Gastrocnemius medialis (tissue), 4 donors: ENCODE measurements around the gene IL27RA. TPM values are rescaled to one million over a fixed set of nuclear protein-coding genes. Genes with fewer than 3 reads are reported as not detected.

Experiments
- ATAC-seq, 2 donors: fragments of 150-250 bp; one replicate each; pipeline ENCODE4 v1.9.1; 2016
- DNase-seq, 2 donors: peaks; one replicate each; pipeline ENCODE4 v3.0.0-alpha.2; 2019
- H3K27ac ChIP-seq, 4 donors: fragments of 200-600 bp; sonication (generic); 1 replicate in 1 of 4; 2 replicates in 3 of 4; pipeline ENCODE4 v1.5.1; 2016 to 2018; ENCODE audit warnings: mild to moderate bottlenecking in 2 of 4, moderate library complexity in 1 of 4
- H3K27me3 ChIP-seq, 3 donors: fragments of 200-600 bp; sonication (generic) in 2 of 3; 1 replicate in 1 of 3; 2 replicates in 2 of 3; pipeline versions ENCODE4 v1.5.1 to v1.6.0; 2016 to 2019; ENCODE audit warnings: mild to moderate bottlenecking in 1 of 3, moderate library complexity in 1 of 3
- H3K36me3 ChIP-seq, 2 donors: fragments of 200-600 bp; sonication (generic) in 1 of 2; one replicate each; pipeline ENCODE4 v1.5.1; 2017 to 2018
- H3K4me1 ChIP-seq, 2 donors: fragments of 200-600 bp; sonication (generic) in 1 of 2; one replicate each; pipeline ENCODE4 v1.5.1; 2016 to 2017; ENCODE audit warnings: mild to moderate bottlenecking in 2 of 2
- H3K4me3 ChIP-seq, 4 donors: fragments of 200-600 bp; sonication (generic) in 3 of 4; 1 replicate in 1 of 4; 2 replicates in 3 of 4; pipeline ENCODE4 v1.5.1; 2016 to 2019; ENCODE audit warnings: mild to moderate bottlenecking in 2 of 4
- H3K9me3 ChIP-seq, 3 donors: fragments of 200-600 bp; sonication (generic) in 2 of 3; 1 replicate in 1 of 3; 2 replicates in 2 of 3; pipeline ENCODE4 v1.5.1; 2016 to 2019
- POLR2A ChIP-seq, 2 donors: fragments of 450-650 bp; IDR thresholded peaks; one replicate each; pipeline ENCODE4 v1.6.1; 2017; ENCODE audit warnings: antibody characterized with exemption in 2 of 2, mild to moderate bottlenecking in 2 of 2, moderate library complexity in 2 of 2
- in situ Hi-C, 4 donors: fragments of 200-750 bp; cut with MboI; loops; one replicate each; pipeline versions ENCODE4 v1.15.0 to v1.8.0; 2017; ENCODE audit warnings: low sequenced_read_pairs in 4 of 4
- intact Hi-C: fragments of 100-400 bp; cut with DNase I; formaldehyde crosslinking; loops from one replicate; pipeline ENCODE4 v1.15.1; 2023; ENCODE audit warnings: low total_unique reads
- total RNA-seq, 4 donors: library from RNA; depleted of rRNA; stranded (reverse); fragments of >200 nt; gene quantifications; one replicate each; pipeline versions ENCODE4 v1.1.0 to v1.2.3, GENCODE V29; 2016
- TF ChIP-seq, protein P1 (sequence below), 5 experiments: fragments of 450-650 bp in 3 of 5; fragments of 200-600 bp in 2 of 5; sonication (generic) in 2 of 5; IDR thresholded peaks in 4 of 5; conservative IDR thresholded peaks in 1 of 5; 1 replicate in 4 of 5; 2 replicates in 1 of 5; pipeline ENCODE4 v1.5.1; 2016 to 2019; ENCODE audit warnings: antibody characterized with exemption in 5 of 5, mild to moderate bottlenecking in 3 of 5, moderate library complexity in 3 of 5

IL27RA gene
- total RNA-seq, 4 donors from 2014 or later: 1.4 to 3.7 (median 2.0) TPM

DNA sequence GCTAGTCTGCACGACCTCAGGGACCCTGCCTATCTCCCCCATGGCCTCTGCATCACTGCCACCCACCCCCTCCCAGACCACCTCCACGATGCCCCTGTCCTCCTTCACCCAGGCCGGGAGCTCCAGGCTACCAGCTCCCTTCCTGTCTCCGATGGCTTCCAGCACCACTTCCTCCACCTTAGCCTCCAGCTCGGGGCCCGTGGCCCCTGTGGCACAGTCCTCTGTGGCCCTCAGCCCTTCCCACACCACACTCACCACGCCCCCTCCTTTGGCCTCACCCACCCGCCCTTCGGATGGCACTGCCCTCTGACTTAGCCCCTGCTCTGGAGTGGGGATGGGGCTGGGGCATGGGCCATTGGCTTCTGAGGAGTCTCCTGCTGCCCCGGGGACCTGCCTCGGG, 23.2 kb downstream of the IL27RA start:
- H3K27me3 ChIP-seq: peaks cover 20 to 34% (median 29%) of the 10 kb centered on the region in 3 donors
- no peak for DNase-seq
- H3K4me3 ChIP-seq: no peak overlapping the region
- no peak for ATAC-seq
- no peaks in the 10 kb centered on the region for H3K9me3 ChIP-seq
- no peak for TF ChIP-seq POLR2A (IDR thresholded peaks at IDR 0.05)
- TF ChIP-seq, protein P1, sequence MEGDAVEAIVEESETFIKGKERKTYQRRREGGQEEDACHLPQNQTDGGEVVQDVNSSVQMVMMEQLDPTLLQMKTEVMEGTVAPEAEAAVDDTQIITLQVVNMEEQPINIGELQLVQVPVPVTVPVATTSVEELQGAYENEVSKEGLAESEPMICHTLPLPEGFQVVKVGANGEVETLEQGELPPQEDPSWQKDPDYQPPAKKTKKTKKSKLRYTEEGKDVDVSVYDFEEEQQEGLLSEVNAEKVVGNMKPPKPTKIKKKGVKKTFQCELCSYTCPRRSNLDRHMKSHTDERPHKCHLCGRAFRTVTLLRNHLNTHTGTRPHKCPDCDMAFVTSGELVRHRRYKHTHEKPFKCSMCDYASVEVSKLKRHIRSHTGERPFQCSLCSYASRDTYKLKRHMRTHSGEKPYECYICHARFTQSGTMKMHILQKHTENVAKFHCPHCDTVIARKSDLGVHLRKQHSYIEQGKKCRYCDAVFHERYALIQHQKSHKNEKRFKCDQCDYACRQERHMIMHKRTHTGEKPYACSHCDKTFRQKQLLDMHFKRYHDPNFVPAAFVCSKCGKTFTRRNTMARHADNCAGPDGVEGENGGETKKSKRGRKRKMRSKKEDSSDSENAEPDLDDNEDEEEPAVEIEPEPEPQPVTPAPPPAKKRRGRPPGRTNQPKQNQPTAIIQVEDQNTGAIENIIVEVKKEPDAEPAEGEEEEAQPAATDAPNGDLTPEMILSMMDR (IDR thresholded peaks at IDR 0.05 in 4 of 5, conservative IDR thresholded peaks at IDR 0.05 in 1 of 5): no peak
- in situ Hi-C loops: loop anchor here (10.0 to 25.0 kb wide), 3 partner anchors 160 to 467 kb away; no protein-coding TSS in a partner anchor
- H3K4me1 ChIP-seq: peaks cover 0 to 4% of the 10 kb centered on the region in 2 donors
- intact Hi-C loops: no loop called here
- no peak overlapping the region for H3K27ac ChIP-seq
- no peaks in the 10 kb centered on the region for H3K36me3 ChIP-seq

DNA sequence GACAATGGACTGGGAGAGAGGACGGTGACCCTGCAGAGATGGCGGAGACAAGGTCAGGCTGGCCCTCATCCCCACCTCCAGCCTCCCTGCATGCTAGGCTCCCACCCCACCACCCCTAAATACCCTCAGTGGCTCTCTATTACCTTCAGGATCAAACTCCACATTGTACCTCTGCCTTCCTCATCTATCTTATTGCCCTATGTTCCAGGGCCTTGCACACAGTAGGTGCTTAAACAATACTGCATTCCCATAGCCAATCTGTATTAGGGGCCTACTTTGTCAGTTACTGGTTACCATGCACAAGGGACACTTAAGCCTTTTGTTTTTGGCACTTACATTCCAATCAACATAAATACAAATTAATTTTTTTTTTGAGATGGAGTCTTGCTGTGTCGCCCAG, 23.8 kb downstream of the IL27RA start:
- TF ChIP-seq, protein P1 (IDR thresholded peaks at IDR 0.05 in 4 of 5, conservative IDR thresholded peaks at IDR 0.05 in 1 of 5): no peak
- TF ChIP-seq POLR2A (IDR thresholded peaks at IDR 0.05): no peak
- no peak for ATAC-seq
- no peaks in the 10 kb centered on the region for H3K9me3 ChIP-seq
- intact Hi-C loops (no loop called here), in situ Hi-C loops (loop anchor here (10.0 to 25.0 kb wide), 3 partner anchors 161 to 468 kb away; no protein-coding TSS in a partner anchor)
- H3K4me3 ChIP-seq: no peak overlapping the region
- H3K36me3 ChIP-seq: no peaks in the 10 kb centered on the region
- H3K27me3 ChIP-seq: peaks cover 20 to 39% (median 36%) of the 10 kb centered on the region in 3 donors
- H3K4me1 ChIP-seq: peaks cover 0 to 4% of the 10 kb centered on the region in 2 donors
- DNase-seq: no peak
- H3K27ac ChIP-seq: no peak overlapping the region

DNA sequence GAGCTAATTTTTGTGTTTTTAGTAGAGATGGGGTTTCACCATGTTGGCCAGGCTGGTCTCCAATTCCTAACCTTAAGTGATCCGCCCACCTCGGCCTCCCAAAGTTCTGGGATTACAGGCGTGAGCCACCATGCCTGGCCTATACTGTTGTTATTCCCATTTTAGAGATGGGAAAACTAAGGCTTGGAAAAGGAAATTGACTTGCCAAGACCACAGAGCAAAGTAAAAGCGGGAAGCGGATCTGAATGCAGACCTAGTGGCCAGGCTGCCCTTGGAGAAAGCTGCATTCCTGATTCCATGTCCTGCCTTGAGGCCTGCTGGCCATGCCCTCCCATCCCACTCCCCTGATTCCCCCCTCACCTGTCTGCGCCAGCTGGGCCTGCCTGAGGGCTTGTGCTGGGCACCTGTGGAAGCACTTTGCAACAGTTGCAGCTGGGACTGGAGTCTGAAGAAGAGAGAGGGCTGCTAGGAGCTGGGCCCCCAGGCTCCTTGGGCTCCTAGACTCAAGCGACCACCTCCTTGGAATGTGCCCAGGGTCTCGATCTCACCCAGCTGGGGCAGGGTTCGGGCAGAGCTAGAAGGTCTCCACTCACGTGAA, 24.6 kb downstream of the IL27RA start:
- in situ Hi-C loops (loop anchor here (10.0 to 25.0 kb wide), 3 partner anchors 161 to 469 kb away; no protein-coding TSS in a partner anchor), intact Hi-C loops (no loop called here)
- DNase-seq: no peak
- Histone ChIP-seq H3K27me3 (peaks cover 20 to 44% (median 42%) of the 10 kb centered on the region in 3 donors), H3K27ac (no peak overlapping the region), H3K4me3 (no peak overlapping the region), H3K9me3 (no peaks in the 10 kb centered on the region), H3K36me3 (no peaks in the 10 kb centered on the region), H3K4me1 (peaks cover 0 to 4% of the 10 kb centered on the region in 2 donors)
- TF ChIP-seq, protein P1 (IDR thresholded peaks at IDR 0.05 in 4 of 5, conservative IDR thresholded peaks at IDR 0.05 in 1 of 5): no peak
- no peak for TF ChIP-seq POLR2A (IDR thresholded peaks at IDR 0.05)
- ATAC-seq: no peak

DNA sequence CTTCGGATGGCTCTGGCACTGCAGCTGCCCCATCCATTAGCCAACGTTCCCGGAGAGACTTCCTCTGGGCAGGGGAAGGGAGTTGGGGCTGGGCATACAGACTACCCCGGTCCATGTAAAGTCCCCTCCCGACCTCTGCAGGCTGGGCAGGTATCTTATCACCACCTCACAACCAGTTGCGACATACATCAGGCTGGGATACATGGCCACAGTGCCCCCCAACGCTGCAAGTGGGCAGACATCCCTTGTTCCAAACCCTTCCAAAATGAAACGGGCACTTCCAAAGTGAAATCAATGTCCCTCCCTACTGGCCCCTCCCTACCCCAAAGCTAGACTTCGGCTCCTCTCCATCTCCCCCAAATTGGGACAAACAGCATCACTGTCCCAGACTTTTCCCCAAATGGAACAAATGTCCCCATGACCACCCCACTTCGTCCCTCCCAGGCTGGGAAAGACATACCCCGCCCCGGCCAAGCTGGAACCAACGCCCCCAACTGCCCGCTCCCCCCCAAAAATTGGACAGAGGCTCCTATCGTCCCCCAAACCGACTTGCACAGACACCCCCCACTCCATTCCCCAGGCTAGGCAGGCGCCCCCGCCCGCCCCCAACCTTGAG, 25.3 kb downstream of the IL27RA start:
- intact Hi-C loops: no loop called here
- H3K27me3 ChIP-seq: peaks cover 20 to 51% (median 42%) of the 10 kb centered on the region in 3 donors

More for the DNA sequence above, 25.3 kb downstream of the IL27RA start:
- H3K36me3 ChIP-seq: no peaks in the 10 kb centered on the region
- no peak for TF ChIP-seq POLR2A (IDR thresholded peaks at IDR 0.05)
- TF ChIP-seq, protein P1 (IDR thresholded peaks at IDR 0.05 in 4 of 5, conservative IDR thresholded peaks at IDR 0.05 in 1 of 5): no peak
- no peak for ATAC-seq
- no peak overlapping the region for H3K27ac ChIP-seq
- peaks cover 0 to 4% of the 10 kb centered on the region in 2 donors for H3K4me1 ChIP-seq
- H3K4me3 ChIP-seq: peak overlapping the region; percentile 32 to 47 (median 39)
- no peaks in the 10 kb centered on the region for H3K9me3 ChIP-seq
- no peak for DNase-seq
- in situ Hi-C loops: loop anchor here (10.0 to 25.0 kb wide), 3 partner anchors 162 to 470 kb away; no protein-coding TSS in a partner anchor
